Ecto neural progenitor cell (in vitro differentiated cells): ENCODE measurements around the gene CFAP61.

Experiments used
- DNase-seq: peaks from one replicate; pipeline ENCODE4 v3.0.0-alpha.2; 2018; ENCODE audit warnings: low spot score

The CFAP61 gene

GRCh38 chr20:20275636-20276035, 223.3 kb downstream of the CFAP61 start:
- no peak for DNase-seq

GRCh38 chr20:20276811-20277530, 224.6 kb downstream of the CFAP61 start:
- DNase-seq = no peak

GRCh38 chr20:20277894-20278335, 225.6 kb downstream of the CFAP61 start:
- DNase-seq = no peak

GRCh38 chr20:20286061-20286460, 233.7 kb downstream of the CFAP61 start:
- DNase-seq = no peak

GRCh38 chr20:20289331-20289730, 237.0 kb downstream of the CFAP61 start:
- no peak for DNase-seq

GRCh38 chr20:20292472-20292871, 240.1 kb downstream of the CFAP61 start:
- DNase-seq = no peak

GRCh38 chr20:20293141-20293540, 240.8 kb downstream of the CFAP61 start:
- DNase-seq = no peak

GRCh38 chr20:20293691-20294385, 241.5 kb downstream of the CFAP61 start:
- no peak for DNase-seq

GRCh38 chr20:20295621-20296498, 243.5 kb downstream of the CFAP61 start:
- no peak for DNase-seq

- DNase-seq = no peak
These were observed 244.8 kb downstream of the CFAP61 start for GRCh38 chr20:20297181-20297580.

GRCh38 chr20:20297752-20298151, 245.4 kb downstream of the CFAP61 start:
- DNase-seq = no peak

- DNase-seq = no peak
These were observed 247.6 kb downstream of the CFAP61 start for GRCh38 chr20:20299904-20300303.

GRCh38 chr20:20303320-20303719, 251.0 kb downstream of the CFAP61 start:
- DNase-seq = no peak

GRCh38 chr20:20303742-20304141, 251.4 kb downstream of the CFAP61 start:
- no peak for DNase-seq

- DNase-seq = no peak
These were observed 252.6 kb downstream of the CFAP61 start for GRCh38 chr20:20304942-20305341.

- no peak for DNase-seq
These were observed 260.2 kb downstream of the CFAP61 start for GRCh38 chr20:20312562-20312961.

GRCh38 chr20:20317195-20317594, 264.9 kb downstream of the CFAP61 start:
- no peak for DNase-seq

- DNase-seq = no peak
These were observed 265.5 kb downstream of the CFAP61 start for GRCh38 chr20:20317621-20318364.

GRCh38 chr20:20318365-20319161, 266.2 kb downstream of the CFAP61 start:
- no peak for DNase-seq

- DNase-seq = no peak
These were observed 268.8 kb downstream of the CFAP61 start for GRCh38 chr20:20321134-20321533.

GRCh38 chr20:20321917-20322316, 269.6 kb downstream of the CFAP61 start:
- DNase-seq = no peak
